Hematopoietic multipotent progenitor cell treated with erythropoietin and hydrocortisone succinate and interleukin-3 and kit ligand, for 17 days (in vitro differentiated cells): ENCODE results near the gene PARP8.
"Not testable (repeated sequence)": the region's sequence is repeated elsewhere in the genome, so short reads cannot be mapped to it uniquely, and the experiment has no call there.

Source experiments
- DNase-seq: peaks from one replicate; pipeline ENCODE4 v3.0.0-alpha.2; 2015; ENCODE audit warnings: low spot score

PARP8 gene

DNA sequence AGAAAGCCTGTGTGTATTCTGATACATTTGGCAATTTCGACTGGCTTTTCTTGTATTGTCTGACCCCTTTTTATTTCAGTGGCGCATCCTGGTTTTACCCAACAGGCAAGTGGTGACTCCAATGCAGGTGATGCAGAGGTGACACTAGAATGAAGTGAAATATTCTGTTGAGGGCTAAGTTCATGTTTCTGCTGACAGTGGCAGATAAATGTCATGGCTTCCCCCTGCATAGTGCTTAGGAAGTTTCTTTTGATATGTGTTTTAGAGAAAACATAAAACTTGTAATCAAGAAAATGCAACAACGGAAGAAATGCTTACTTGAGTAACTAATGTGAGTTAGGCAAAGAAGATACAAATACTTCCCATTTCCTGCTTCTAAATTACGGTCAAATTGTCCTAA is 13.1 kb downstream of the PARP8 start:
- DNase-seq = not testable (repeated sequence)

GRCh38 chr5:50684721-50685120 is 18.3 kb downstream of the PARP8 start:
- DNase-seq = no peak

- DNase-seq = no peak
Observed at GRCh38 chr5:50687548-50687947, 21.1 kb downstream of the PARP8 start.

DNA sequence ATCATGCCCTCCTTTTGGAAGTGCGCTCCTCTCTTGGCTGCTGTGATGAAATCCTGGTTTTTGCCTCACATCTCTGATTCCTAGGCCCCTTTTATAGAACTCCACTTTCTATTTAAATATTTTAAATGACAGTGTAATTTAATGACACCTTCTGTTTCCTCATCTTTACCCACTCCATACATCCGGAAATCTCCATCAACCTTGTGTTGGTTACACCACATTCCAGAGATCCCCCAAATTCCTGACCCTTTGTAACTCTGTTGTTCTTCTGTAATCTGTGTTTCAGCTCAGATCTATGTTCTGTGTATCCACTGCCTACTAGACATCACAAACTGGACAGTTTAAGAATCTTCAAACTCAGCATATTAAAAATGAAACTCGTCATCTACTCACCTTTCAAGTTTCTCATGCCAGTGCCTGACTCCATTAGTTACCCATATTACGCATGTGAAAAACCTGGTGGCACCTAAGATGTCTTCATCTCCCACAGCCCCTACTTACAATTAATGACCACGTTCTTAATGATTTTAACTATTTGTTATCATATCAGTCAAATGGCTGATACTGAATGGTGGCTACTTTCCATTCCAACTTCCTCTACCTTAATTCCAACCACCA is 25.1 kb downstream of the PARP8 start:
- no peak for DNase-seq

DNA sequence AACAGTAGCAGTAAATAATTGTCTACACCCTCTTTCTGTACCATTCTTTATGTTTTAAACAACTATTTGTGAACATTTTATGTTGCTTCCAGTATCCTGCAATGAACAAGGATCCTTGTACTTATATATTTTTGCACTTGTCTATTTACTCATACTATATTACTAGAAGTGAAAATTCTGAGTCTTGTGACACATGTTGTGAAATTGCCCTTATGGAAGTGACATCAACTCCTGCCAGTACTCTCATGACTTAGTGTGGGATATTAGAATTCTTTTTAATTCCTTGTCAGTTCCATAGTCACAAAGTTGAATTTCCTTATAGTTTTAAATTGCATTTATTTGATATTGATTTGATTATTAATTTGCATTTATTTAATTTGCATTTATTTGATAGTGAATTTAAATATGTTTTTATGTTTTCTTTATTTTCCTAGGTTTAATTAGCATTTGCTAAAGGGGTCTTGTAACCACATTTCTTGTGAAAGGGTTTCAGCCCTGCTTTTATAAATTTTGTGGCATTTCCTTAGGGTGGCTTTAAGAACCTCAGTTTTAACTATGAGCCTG is 27.7 kb downstream of the PARP8 start:
- DNase-seq = no peak

DNA sequence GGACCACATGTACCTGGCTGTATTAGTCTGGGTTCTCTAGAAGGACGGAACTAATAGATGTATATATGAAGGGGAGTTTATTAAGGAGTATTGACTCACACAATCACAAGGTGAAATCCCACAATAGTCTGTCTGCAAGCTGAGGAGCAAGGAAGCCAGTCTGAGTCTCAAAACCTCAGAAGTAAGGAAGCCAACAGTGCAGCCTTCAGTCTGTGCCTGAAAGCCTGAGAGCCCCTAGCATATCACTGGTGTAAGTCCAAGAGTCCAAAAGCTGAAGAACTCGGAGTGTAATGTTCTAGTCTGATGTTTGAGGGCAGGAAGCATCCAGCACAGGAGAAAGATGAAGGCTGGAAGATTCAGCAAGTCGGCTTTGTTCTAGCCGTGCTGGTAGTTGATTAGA is 28.2 kb downstream of the PARP8 start:
- DNase-seq = not testable (repeated sequence)

GRCh38 chr5:50697739-50698138 is 31.3 kb downstream of the PARP8 start:
- no peak for DNase-seq

GRCh38 chr5:50699737-50700136 is 33.3 kb downstream of the PARP8 start:
- DNase-seq = no peak

- DNase-seq = no peak
Observed at GRCh38 chr5:50700706-50701105, 34.3 kb downstream of the PARP8 start.

DNA sequence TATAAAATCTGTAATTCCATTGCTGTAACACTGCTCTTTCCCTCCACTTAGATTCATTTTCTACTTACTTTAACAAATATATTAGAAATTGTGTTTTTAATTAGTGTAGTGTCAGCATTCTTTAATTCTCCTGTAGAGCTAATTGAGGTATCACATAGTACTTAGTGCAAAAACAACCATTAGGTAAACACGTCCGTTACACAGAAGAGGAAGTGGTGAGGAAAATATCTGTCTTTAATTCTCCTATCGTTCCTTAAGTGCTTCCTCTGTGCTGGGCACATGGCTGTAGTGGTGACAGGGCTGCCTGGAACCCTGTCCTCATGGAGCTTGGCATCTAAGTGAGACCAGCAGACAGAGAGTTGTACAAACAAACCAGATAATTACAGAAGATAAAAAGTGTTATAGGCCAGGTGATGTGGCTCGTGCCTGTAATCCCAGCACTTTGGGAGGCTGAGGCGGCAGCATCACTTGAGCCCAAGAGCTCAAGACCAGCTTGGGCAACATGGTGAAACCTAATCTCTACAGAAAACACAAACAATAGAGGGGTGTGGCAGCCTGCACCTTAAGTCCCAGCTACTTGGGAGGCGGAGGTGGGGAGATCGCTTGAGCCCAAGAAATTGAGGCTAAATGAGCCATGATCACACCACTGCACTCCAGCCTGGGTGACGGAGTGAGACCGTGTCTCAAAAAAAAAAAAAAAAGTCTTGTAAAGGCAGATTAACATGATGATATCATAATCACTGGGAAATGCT is 36.4 kb downstream of the PARP8 start:
- DNase-seq = no peak

GRCh38 chr5:50703367-50703666 is 36.9 kb downstream of the PARP8 start:
- DNase-seq = no peak

GRCh38 chr5:50704730-50705129 is 38.3 kb downstream of the PARP8 start:
- DNase-seq = no peak

DNA sequence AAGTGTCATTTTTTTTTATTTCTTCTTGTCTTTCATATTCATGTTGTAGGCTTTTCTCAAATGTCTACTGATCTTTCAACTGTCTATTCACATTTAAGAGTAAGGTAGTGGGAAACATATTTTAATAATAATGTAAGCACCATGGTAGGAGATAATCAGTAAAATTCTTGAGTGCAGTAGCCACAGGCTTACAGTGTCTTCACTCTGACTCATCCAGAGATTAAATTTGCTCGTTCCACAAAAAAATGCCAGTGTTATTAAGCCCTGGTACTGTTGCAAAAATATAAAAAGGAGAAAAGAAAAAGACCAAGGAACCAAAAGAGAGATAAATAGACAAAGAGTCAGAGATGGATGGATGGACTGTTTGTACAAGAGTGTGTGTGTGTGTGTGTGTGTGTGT is 43.0 kb downstream of the PARP8 start:
- DNase-seq = no peak

- no peak for DNase-seq
Observed at GRCh38 chr5:50710838-50711237, 44.4 kb downstream of the PARP8 start.

- DNase-seq = no peak
Observed at GRCh38 chr5:50711280-50711679, 44.8 kb downstream of the PARP8 start.

GRCh38 chr5:50712479-50712878 is 46.0 kb downstream of the PARP8 start:
- DNase-seq = no peak

GRCh38 chr5:50715001-50715400 is 48.6 kb downstream of the PARP8 start:
- no peak for DNase-seq

- no peak for DNase-seq
Observed at GRCh38 chr5:50716134-50716533, 49.7 kb downstream of the PARP8 start.

DNA sequence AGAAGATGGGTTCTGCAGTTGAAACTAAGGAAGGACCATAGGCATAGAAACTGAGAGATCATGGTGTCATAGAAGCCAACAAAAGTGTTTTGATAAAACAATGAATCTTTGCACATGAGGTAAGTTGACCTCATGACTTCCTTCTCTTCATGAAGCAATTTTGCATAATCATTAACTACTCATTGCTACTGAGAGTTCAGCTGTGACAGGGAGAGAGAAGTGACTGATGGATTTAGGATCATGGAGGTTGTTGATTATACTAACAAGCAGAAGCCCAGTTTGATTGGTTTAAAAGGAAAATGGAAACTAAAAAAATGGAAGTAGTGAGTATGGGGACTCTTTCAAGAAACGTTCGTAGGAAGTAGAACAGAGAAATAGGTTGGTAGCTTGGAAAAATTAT is 51.2 kb downstream of the PARP8 start:
- no peak for DNase-seq

DNA sequence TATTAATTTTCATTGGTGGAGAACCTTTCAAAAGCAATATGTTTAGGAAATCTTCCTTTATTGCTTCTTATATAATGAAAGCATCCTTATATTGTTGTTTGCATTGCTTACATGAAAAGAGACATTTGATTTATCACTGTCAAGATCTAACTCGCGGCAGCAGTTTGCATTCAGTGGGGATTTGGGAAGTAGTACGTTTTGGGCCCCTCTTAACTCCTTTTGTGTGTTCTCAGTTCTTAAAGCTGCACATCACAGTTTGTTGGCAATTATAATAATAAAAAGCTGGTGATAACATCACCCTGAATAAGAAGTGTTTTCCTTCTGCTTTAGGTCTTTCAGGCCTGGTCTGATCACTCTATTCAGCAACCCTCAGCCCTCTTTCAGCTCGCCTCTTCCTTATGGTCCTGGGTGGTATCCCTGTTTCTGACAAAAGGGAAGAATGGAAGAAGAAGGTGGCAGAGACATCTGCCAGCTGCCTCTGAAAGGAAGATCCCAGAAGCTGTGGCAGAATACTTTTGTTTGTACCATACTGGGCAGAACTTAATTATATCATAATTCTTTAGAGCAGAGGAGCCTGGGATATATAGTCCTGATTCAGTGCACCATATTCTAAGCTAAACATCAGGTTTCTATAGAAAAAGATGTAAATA is 53.7 kb downstream of the PARP8 start:
- no peak for DNase-seq

DNA sequence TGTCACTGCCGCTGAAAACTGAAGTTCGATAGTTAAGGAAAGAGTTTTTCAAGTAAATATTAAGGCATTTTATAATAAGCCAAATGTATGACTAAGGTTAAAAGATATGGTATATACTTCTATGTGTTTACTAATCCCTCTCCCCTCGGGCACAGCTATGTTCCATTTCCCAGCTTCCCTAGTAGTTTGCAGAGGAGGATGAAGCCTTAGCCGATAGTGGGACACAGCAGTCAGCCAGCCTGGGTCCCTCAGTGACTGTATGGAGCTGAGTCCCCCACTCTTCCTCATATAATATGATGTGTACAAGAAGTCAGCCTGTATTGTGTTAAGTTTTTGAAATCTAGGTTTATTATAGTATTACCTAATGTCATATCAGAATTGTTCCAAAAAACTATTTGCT is 55.8 kb downstream of the PARP8 start:
- DNase-seq = no peak

GRCh38 chr5:50724262-50724661 is 57.8 kb downstream of the PARP8 start:
- DNase-seq = no peak

GRCh38 chr5:50725800-50726474 is 59.5 kb downstream of the PARP8 start:
- DNase-seq = no peak
